ENCODE data around the gene RNF8. TPM values are rescaled to one million over a fixed set of nuclear protein-coding genes. Genes with fewer than 3 reads are reported as not detected.
"Not testable (repeated sequence)": the region's sequence is repeated elsewhere in the genome, so short reads cannot be mapped to it uniquely, and the experiment has no call there.

Gene RNF8
- total RNA-seq, 1 donor from 2014 or later: 14.9 TPM

GRCh38 chr6:37429352-37429750 is 75.6 kb downstream of the RNF8 start:
- intact Hi-C loops (cut with DNase I): no loop called here
- DNase-seq (ENCODE audit: missing footprints) (no peak), ATAC-seq (no peak)

GRCh38 chr6:37432590-37432915 is 78.8 kb downstream of the RNF8 start:
- ATAC-seq: peak; percentile 24
- intact Hi-C loops (cut with DNase I): no loop called here
- DNase-seq (ENCODE audit: missing footprints): no peak

- intact Hi-C loops (cut with DNase I): no loop called here
- ATAC-seq (peak; percentile 99), DNase-seq (ENCODE audit: missing footprints) (peak; percentile 98)
Observed at GRCh38 chr6:37432916-37433656, 79.3 kb downstream of the RNF8 start, which contains the start of gene CMTR1. CMTR1 (plus strand) TSS chr6:37433221; CDS start chr6:37435630, 2,409 bp downstream.

GRCh38 chr6:37433657-37434271 is 80.0 kb downstream of the RNF8 start:
- DNase-seq (ENCODE audit: missing footprints) (no peak), ATAC-seq (peak; percentile 39)
- intact Hi-C loops (cut with DNase I): no loop called here

- ATAC-seq (no peak), DNase-seq (ENCODE audit: missing footprints) (no peak)
- intact Hi-C loops (cut with DNase I): no loop called here
Observed at GRCh38 chr6:37435373-37435772, 81.6 kb downstream of the RNF8 start.

GRCh38 chr6:37435816-37436215 is 82.0 kb downstream of the RNF8 start:
- DNase-seq (ENCODE audit: missing footprints) (no peak), ATAC-seq (no peak)
- intact Hi-C loops (cut with DNase I): no loop called here

GRCh38 chr6:37438930-37439329 is 85.1 kb downstream of the RNF8 start:
- DNase-seq (ENCODE audit: missing footprints) (no peak), ATAC-seq (no peak)
- intact Hi-C loops (cut with DNase I): no loop called here

- intact Hi-C loops (cut with DNase I): no loop called here
- ATAC-seq (no peak), DNase-seq (ENCODE audit: missing footprints) (no peak)
Observed at GRCh38 chr6:37441651-37442050, 87.9 kb downstream of the RNF8 start.

GRCh38 chr6:37442416-37443215 is 88.8 kb downstream of the RNF8 start:
- ATAC-seq (peak; percentile 90), DNase-seq (ENCODE audit: missing footprints) (no peak)
- intact Hi-C loops (cut with DNase I): no loop called here

GRCh38 chr6:37443216-37443542 is 89.4 kb downstream of the RNF8 start:
- ATAC-seq; intact Hi-C loops (cut with DNase I); DNase-seq (ENCODE audit: missing footprints): not testable (repeated sequence)

Other genes starting within 250 kb of the RNF8 start
- gene PIM1, start 183.8 kb upstream of the RNF8 start, total RNA-seq: 27.8 TPM
- 6.3 TPM for gene TBC1D22B, start 96.2 kb upstream of the RNF8 start, total RNA-seq
- gene TMEM217, start 95.8 kb upstream of the RNF8 start, total RNA-seq: 0.30 TPM
- 29.3 TPM for gene CMTR1, start 79.2 kb downstream of the RNF8 start, total RNA-seq
- gene CCDC167, start 145.9 kb downstream of the RNF8 start, total RNA-seq: 27.1 TPM